Right cardiac atrium (tissue), 5 donors: Measurements from ENCODE around the gene DTYMK. TPM values are rescaled to one million over a fixed set of nuclear protein-coding genes. Genes with fewer than 3 reads are reported as not detected.

Experiments used
- ATAC-seq, 2 donors: fragments of 200-7000 bp; cut with Tn5 transposase; one replicate each; pipeline versions ENCODE4 v1.8.0 to v1.9.1; 2020; ENCODE audit warnings: moderate library complexity in 2 of 2, mild to moderate bottlenecking in 1 of 2
- DNase-seq, 3 donors: peaks; one replicate each; pipeline ENCODE4 v3.0.0-alpha.2; 2020
- H3K27ac ChIP-seq: one replicate; pipeline ENCODE4 v1.5.1; 2013; ENCODE audit warnings: mild to moderate bottlenecking, low read length, control low read depth, moderate library complexity
- H3K27me3 ChIP-seq: one replicate; pipeline ENCODE4 v1.6.1; 2013; ENCODE audit not compliant: control insufficient read depth, insufficient read depth
- H3K4me1 ChIP-seq: one replicate; pipeline ENCODE4 v1.6.1; 2013; ENCODE audit warnings: low read length; ENCODE audit not compliant: control insufficient read depth, insufficient read depth
- H3K4me3 ChIP-seq: one replicate; pipeline ENCODE4 v1.5.1; 2013; ENCODE audit warnings: low read length, control low read depth
- H3K9me3 ChIP-seq: one replicate; pipeline ENCODE4 v1.6.1; 2013; ENCODE audit warnings: low read length; ENCODE audit not compliant: control insufficient read depth
- WGBS: extraction: QIAGEN DNeasy Blood & Tissue Kit; methylation state at CpG from one replicate; pipeline ENCODE4 v1.1.7; 2013; 5-methylcytosine and 5-hydroxymethylcytosine counted together
- intact Hi-C, 4 donors: fragments of 100-400 bp; cut with DNase I; formaldehyde crosslinking; loops; one replicate each; pipeline versions ENCODE4 v1.11.0 to v1.14.0; 2022 to 2023
- polyA plus RNA-seq: library from polyadenylated mRNA; stranded (reverse); fragments of 200-250 nt; gene quantifications from one replicate; pipeline ENCODE4 v1.2.3, GENCODE V29; 2013
- total RNA-seq, 4 donors: library from RNA; stranded (reverse); fragmentation: NEBNext Ultra II Directional; extraction: Animal tissue kit (Norgen Biotek cat#: 25700); gene quantifications; one replicate each; pipeline ENCODE4 v1.2.1, GENCODE V29; 2021
- donor health status: healthy with polysubstance abuse.
- donor health status: DM: no; HTN: yes; CAD: no.
- donor health status: DM: no; HTN: no; CAD: no.
- donor health status: DM: no; HTN: yes; CAD: no; lungs with severe emphysema.
- donor health status: DM: yes; HTN: yes; CAD: no.

DTYMK gene
- total and polyA plus RNA-seq, 5 donors: 7.3 to 11.4 (median 9.6) TPM

GRCh38 chr2:241680827-241681599, 5.6 kb downstream of the DTYMK start:
- no peaks in the 10 kb centered on the region for H3K4me1 ChIP-seq
- no peaks in the 10 kb centered on the region for H3K9me3 ChIP-seq
- H3K4me3 ChIP-seq: no peak overlapping the region
- intact Hi-C loops: no loop called here
- 80% methylated on average over 14 of the region's 14 CpGs for WGBS
- DNase-seq: no peak
- no peak overlapping the region for H3K27ac ChIP-seq
- no peaks in the 10 kb centered on the region for H3K27me3 ChIP-seq
- ATAC-seq: peak in 1 of 2 donors; percentile 42

GRCh38 chr2:241680044-241680443, 6.6 kb downstream of the DTYMK start:
- no peaks in the 10 kb centered on the region for H3K9me3 ChIP-seq
- no peak overlapping the region for H3K4me3 ChIP-seq
- peak in 1 of 3 donors; percentile 12 for DNase-seq
- no peak for ATAC-seq
- no peaks in the 10 kb centered on the region for H3K4me1 ChIP-seq
- no peak overlapping the region for H3K27ac ChIP-seq
- WGBS: 94% methylated on average over 12 of the region's 12 CpGs
- no peaks in the 10 kb centered on the region for H3K27me3 ChIP-seq
- intact Hi-C loops: no loop called here

GRCh38 chr2:241678784-241679540, 7.7 kb downstream of the DTYMK start:
- Histone ChIP-seq H3K4me1 (no peaks in the 10 kb centered on the region), H3K4me3 (no peak overlapping the region), H3K27ac (no peak overlapping the region), H3K9me3 (no peaks in the 10 kb centered on the region), H3K27me3 (no peaks in the 10 kb centered on the region)
- peak in 1 of 3 donors; percentile 19 for DNase-seq
- 93% methylated on average over 22 of the region's 22 CpGs for WGBS
- intact Hi-C loops: no loop called here
- ATAC-seq: no peak

- intact Hi-C loops: no loop called here
- 92% methylated on average over 18 of the region's 18 CpGs for WGBS
- ATAC-seq (no peak), DNase-seq (peak in 1 of 3 donors; percentile 35)
- Histone ChIP-seq H3K27ac (no peak overlapping the region), H3K4me3 (no peak overlapping the region), H3K27me3 (no peaks in the 10 kb centered on the region), H3K9me3 (no peaks in the 10 kb centered on the region), H3K4me1 (no peaks in the 10 kb centered on the region)
Measured at GRCh38 chr2:241678307-241678706, 8.3 kb downstream of the DTYMK start.

GRCh38 chr2:241677392-241677791, 9.2 kb downstream of the DTYMK start:
- H3K4me1 ChIP-seq: no peaks in the 10 kb centered on the region
- DNase-seq: peak in 1 of 3 donors; percentile 53
- H3K27ac ChIP-seq: no peak overlapping the region
- no peaks in the 10 kb centered on the region for H3K27me3 ChIP-seq
- no peak overlapping the region for H3K4me3 ChIP-seq
- ATAC-seq: no peak
- WGBS: 94% methylated on average over 24 of the region's 24 CpGs
- intact Hi-C loops: no loop called here
- no peaks in the 10 kb centered on the region for H3K9me3 ChIP-seq

- H3K27me3 ChIP-seq: no peaks in the 10 kb centered on the region
- no peak overlapping the region for H3K4me3 ChIP-seq
- H3K27ac ChIP-seq: no peak overlapping the region
- ATAC-seq (no peak), DNase-seq (peak in 1 of 3 donors; percentile 44)
- no peaks in the 10 kb centered on the region for H3K9me3 ChIP-seq
- 92% methylated on average over 17 of the region's 17 CpGs for WGBS
- intact Hi-C loops: no loop called here
- no peaks in the 10 kb centered on the region for H3K4me1 ChIP-seq
Measured at GRCh38 chr2:241676665-241677064, 9.9 kb downstream of the DTYMK start.

GRCh38 chr2:241675885-241676284, 10.7 kb downstream of the DTYMK start:
- intact Hi-C loops: no loop called here
- ATAC-seq: no peak

GRCh38 chr2:241673797-241674725, 12.6 kb downstream of the DTYMK start:
- H3K27ac ChIP-seq: no peak overlapping the region
- no peaks in the 10 kb centered on the region for H3K27me3 ChIP-seq
- 75% methylated on average over 21 of the region's 21 CpGs for WGBS
- no peaks in the 10 kb centered on the region for H3K9me3 ChIP-seq
- no peaks in the 10 kb centered on the region for H3K4me1 ChIP-seq
- DNase-seq (peak in 1 of 3 donors; percentile 43), ATAC-seq (no peak)
- intact Hi-C loops: no loop called here
- no peak overlapping the region for H3K4me3 ChIP-seq

More at GRCh38 chr2:241675885-241676284, 10.7 kb downstream of the DTYMK start:
- Histone ChIP-seq H3K4me3 (no peak overlapping the region), H3K27me3 (no peaks in the 10 kb centered on the region), H3K27ac (no peak overlapping the region), H3K9me3 (no peaks in the 10 kb centered on the region), H3K4me1 (no peaks in the 10 kb centered on the region)
- peak in 1 of 3 donors; percentile 32 for DNase-seq
- WGBS: 86% methylated on average over 17 of the region's 17 CpGs

GRCh38 chr2:241673189-241673663, 13.4 kb downstream of the DTYMK start:
- DNase-seq: no peak
- intact Hi-C loops: no loop called here
- ATAC-seq: no peak
- H3K27me3 ChIP-seq: no peaks in the 10 kb centered on the region
- H3K9me3 ChIP-seq: no peaks in the 10 kb centered on the region
- H3K4me3 ChIP-seq: no peak overlapping the region
- H3K4me1 ChIP-seq: no peaks in the 10 kb centered on the region
- H3K27ac ChIP-seq: no peak overlapping the region
- WGBS: 87% methylated on average over 18 of the region's 18 CpGs

GRCh38 chr2:241672243-241673188, 14.1 kb downstream of the DTYMK start:
- Histone ChIP-seq H3K4me3 (no peak overlapping the region), H3K27ac (no peak overlapping the region), H3K4me1 (no peaks in the 10 kb centered on the region), H3K9me3 (no peaks in the 10 kb centered on the region), H3K27me3 (no peaks in the 10 kb centered on the region)
- 91% methylated on average over 42 of the region's 42 CpGs for WGBS
- intact Hi-C loops: no loop called here
- ATAC-seq: no peak
- DNase-seq: peak in 1 of 3 donors; percentile 51
